ENCODE measurements around the gene CNTNAP1. TPM values are rescaled to one million over a fixed set of nuclear protein-coding genes. Genes with fewer than 3 reads are reported as not detected.

CNTNAP1 gene
- total and polyA plus RNA-seq, 9 of the 15 experiments (the other 6 are each of a cell fraction or from before 2014, with no cell fraction given) = 0.10 to 1.8 (median 0.62) TPM

DNA sequence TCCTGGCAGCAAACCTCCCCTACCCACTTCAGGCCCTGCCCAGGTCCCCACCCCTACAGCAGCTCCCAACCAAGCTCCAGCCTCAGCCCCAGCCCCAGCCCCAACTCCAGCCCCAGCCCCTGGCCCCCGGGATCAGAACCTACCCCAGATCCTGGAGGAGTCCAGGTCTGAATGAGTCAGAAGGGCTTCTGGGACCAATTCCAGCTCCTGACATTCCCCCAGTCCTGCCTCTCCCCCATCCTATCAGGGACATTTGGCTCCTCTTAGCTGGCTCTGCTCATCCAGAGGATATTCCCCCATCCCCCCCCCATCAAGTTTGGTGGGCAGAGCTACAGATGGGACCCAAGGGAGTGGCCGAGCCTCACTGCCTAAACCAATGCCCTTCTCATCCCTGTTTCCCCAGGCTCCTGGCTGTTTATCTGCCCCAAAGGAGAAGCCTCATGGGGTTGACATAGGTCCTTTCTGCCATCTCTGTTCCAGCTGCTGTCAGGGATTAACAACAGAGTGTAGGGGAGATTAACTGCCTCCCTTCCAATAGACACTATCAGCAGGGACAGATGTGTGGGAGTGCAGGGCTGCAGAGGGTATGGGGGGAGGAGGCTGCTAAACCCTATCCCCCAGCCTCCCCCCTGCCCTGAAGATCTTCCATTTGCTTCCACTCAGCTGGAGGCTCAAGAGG, 16.5 kb downstream of the CNTNAP1 start (continued):
- TF ChIP-seq SRSF1 (IDR thresholded peaks at IDR 0.05; ENCODE audit: low read depth, low read length) (no peak), KLF6 (CRISPR knock-in tag; IDR thresholded peaks at IDR 0.05; ENCODE audit: borderline replicate concordance) (0 out of 2 replicates have a peak, but pooled peaks have one; percentile 27), SNIP1 (IDR thresholded peaks at IDR 0.05; ENCODE audit: low read depth) (no peak), HNRNPLL (IDR thresholded peaks at IDR 0.05; ENCODE audit: low read depth, low read length, poor library complexity, severe bottlenecking) (no peak), ZBTB7A (IDR thresholded peaks at IDR 0.05; ENCODE audit: borderline replicate concordance, control insufficient read depth, low read depth, low read length) (peak; percentile 94), NELFE (IDR thresholded peaks at IDR 0.05; ENCODE audit: insufficient read depth, insufficient read length) (no peak), ZNF263 (CRISPR knock-in tag; IDR thresholded peaks at IDR 0.05; ENCODE audit: borderline replicate concordance) (no peak), NBN (IDR thresholded peaks at IDR 0.05; ENCODE audit: low read depth) (peak; percentile 99), NR2C1 (IDR thresholded peaks at IDR 0.05) (peak; percentile 65), NR2C1 (tag; IDR thresholded peaks at IDR 0.05) (peak; percentile 77), CREB5 (CRISPR knock-in tag; IDR thresholded peaks at IDR 0.05) (no peak), ZNF76 (CRISPR knock-in tag; IDR thresholded peaks at IDR 0.05; ENCODE audit: borderline replicate concordance) (peak; percentile 71; the same call in 1 of the 2 replicates), RB1 (IDR thresholded peaks at IDR 0.05; ENCODE audit: low read depth) (peak; percentile 80; the same call in 1 of the 2 replicates), HDAC1 (IDR thresholded peaks at IDR 0.05) (peak; percentile 57 to 98; a peak in 3 of 4 replicates), MECOM (CRISPR knock-in tag; IDR thresholded peaks at IDR 0.05) (peak; percentile 94), NCOA6 (IDR thresholded peaks at IDR 0.05) (peak; percentile 70), TAF7 (tag; IDR thresholded peaks at IDR 0.05) (no peak), ZSCAN32 (CRISPR knock-in tag; IDR thresholded peaks at IDR 0.05) (no peak), JUND (IDR thresholded peaks at IDR 0.05; ENCODE audit: borderline replicate concordance, low read depth, low read length) (peak; percentile 86), JUND (tag; IDR thresholded peaks at IDR 0.05; ENCODE audit: borderline replicate concordance, low read depth, low read length) (peak; percentile 84; the same call in 1 of the 3 replicates), ZBTB17 (CRISPR knock-in tag; IDR thresholded peaks at IDR 0.05) (peak; percentile 79; the same call in 1 of the 2 replicates), PREB (CRISPR knock-in tag; IDR thresholded peaks at IDR 0.05) (no peak)
- TF ChIP-seq, protein P1, sequence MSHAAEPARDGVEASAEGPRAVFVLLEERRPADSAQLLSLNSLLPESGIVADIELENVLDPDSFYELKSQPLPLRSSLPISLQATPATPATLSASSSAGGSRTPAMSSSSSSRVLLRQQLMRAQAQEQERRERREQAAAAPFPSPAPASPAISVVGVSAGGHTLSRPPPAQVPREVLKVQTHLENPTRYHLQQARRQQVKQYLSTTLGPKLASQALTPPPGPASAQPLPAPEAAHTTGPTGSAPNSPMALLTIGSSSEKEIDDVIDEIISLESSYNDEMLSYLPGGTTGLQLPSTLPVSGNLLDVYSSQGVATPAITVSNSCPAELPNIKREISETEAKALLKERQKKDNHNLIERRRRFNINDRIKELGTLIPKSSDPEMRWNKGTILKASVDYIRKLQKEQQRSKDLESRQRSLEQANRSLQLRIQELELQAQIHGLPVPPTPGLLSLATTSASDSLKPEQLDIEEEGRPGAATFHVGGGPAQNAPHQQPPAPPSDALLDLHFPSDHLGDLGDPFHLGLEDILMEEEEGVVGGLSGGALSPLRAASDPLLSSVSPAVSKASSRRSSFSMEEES (CRISPR knock-in tag; IDR thresholded peaks at IDR 0.05) = no peak
- TF ChIP-seq, protein P2, sequence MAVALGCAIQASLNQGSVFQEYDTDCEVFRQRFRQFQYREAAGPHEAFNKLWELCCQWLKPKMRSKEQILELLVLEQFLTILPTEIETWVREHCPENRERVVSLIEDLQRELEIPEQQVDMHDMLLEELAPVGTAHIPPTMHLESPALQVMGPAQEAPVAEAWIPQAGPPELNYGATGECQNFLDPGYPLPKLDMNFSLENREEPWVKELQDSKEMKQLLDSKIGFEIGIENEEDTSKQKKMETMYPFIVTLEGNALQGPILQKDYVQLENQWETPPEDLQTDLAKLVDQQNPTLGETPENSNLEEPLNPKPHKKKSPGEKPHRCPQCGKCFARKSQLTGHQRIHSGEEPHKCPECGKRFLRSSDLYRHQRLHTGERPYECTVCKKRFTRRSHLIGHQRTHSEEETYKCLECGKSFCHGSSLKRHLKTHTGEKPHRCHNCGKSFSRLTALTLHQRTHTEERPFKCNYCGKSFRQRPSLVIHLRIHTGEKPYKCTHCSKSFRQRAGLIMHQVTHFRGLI (CRISPR knock-in tag; IDR thresholded peaks at IDR 0.05) = peak; percentile 85

All from K562 (cell line).